Superior temporal gyrus (tissue), 1 donor: Measurements from ENCODE around the gene CEP104.

ENCODE experiments used
- DNase-seq: peaks from one replicate; pipeline ENCODE4 v3.0.0-alpha.2; 2016; ENCODE audit errors: extremely low spot score

The CEP104 gene

DNA sequence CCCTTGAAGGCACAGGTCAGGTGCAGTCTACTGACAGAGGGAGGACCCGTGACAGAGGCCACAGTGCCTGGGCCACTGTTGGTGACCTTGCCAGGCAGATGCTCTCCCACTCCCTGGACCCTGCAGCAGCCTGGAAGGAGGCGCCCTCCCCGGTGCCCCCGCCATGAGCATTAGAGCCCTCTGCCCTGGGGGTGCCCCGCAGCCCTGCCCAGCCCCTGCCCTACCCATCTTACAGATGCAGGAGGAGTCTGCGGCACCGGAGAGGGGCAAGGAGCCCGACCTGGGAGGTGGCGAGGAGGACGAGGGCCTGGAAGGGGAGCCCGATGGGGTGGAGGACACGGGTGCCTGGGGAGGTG, 94.2 kb downstream of the CEP104 start:
- no peak for DNase-seq

GRCh38 chr1:3762151-3762872, 94.7 kb downstream of the CEP104 start:
- no peak for DNase-seq
